GM19397 (cell line): ENCODE data around the gene MDC1.
"Not testable (repeated sequence)": the region's sequence is repeated elsewhere in the genome, so short reads cannot be mapped to it uniquely, and the experiment has no call there.

Source experiments
- ATAC-seq: cut with Tn5 transposase; IDR thresholded peaks from one replicate; pipeline ENCODE4 v1.9.1; 2021; ENCODE audit warnings: mild to moderate bottlenecking, moderate library complexity; ENCODE audit not compliant: unreplicated experiment

The MDC1 gene

GRCh38 chr6:30682143-30683117 is 34.7 kb downstream of the MDC1 start:
- peak; percentile 30 for ATAC-seq

GRCh38 chr6:30681766-30682142 is 35.3 kb downstream of the MDC1 start:
- no peak for ATAC-seq

- ATAC-seq: no peak
Observed at GRCh38 chr6:30679765-30680535, 37.1 kb downstream of the MDC1 start.

GRCh38 chr6:30678964-30679726 is 37.9 kb downstream of the MDC1 start:
- ATAC-seq: peak; percentile 41

GRCh38 chr6:30676660-30677285 is 40.3 kb downstream of the MDC1 start:
- no peak for ATAC-seq

GRCh38 chr6:30672445-30673253 is 44.4 kb downstream of the MDC1 start, which contains the start of gene DHX16:
Gene DHX16 (minus strand): TSS chr6:30673006. CDS start chr6:30672841, 165 bp downstream.
- peak; percentile 80 for ATAC-seq

- no peak for ATAC-seq
Observed at GRCh38 chr6:30670760-30671527, 46.1 kb downstream of the MDC1 start.

GRCh38 chr6:30666300-30666699 is 50.8 kb downstream of the MDC1 start:
- ATAC-seq: not testable (repeated sequence)

- no peak for ATAC-seq
Observed at GRCh38 chr6:30664994-30665767, 51.9 kb downstream of the MDC1 start.

GRCh38 chr6:30657922-30658321 is 59.2 kb downstream of the MDC1 start:
- not testable (repeated sequence) for ATAC-seq

GRCh38 chr6:30657454-30657853 is 59.6 kb downstream of the MDC1 start:
- no peak for ATAC-seq

GRCh38 chr6:30656513-30656912 is 60.6 kb downstream of the MDC1 start:
- ATAC-seq: no peak

- ATAC-seq: no peak
Observed at GRCh38 chr6:30655743-30656094, 61.4 kb downstream of the MDC1 start.

GRCh38 chr6:30654798-30655742 is 62.0 kb downstream of the MDC1 start:
- ATAC-seq: no peak

- no peak for ATAC-seq
Observed at GRCh38 chr6:30651143-30651542, 65.9 kb downstream of the MDC1 start.
